Upper lobe of left lung (tissue), 4 donors: Measurements from ENCODE around the gene DEFB113.

Experiments used
- EP300 ChIP-seq, 4 donors: sonication (generic); formaldehyde crosslinking; IDR thresholded peaks; one replicate each; pipeline ENCODE4 v1.5.1; 2017; ENCODE audit warnings: antibody characterized with exemption in 4 of 4, control low read depth in 2 of 4
- POLR2AphosphoS5 ChIP-seq, 2 donors: sonication (generic); formaldehyde crosslinking; IDR thresholded peaks; one replicate each; pipeline ENCODE4 v1.5.1; 2017; ENCODE audit warnings: antibody characterized with exemption in 2 of 2
- TF ChIP-seq, protein P1 (sequence below), 6 experiments: fragments of 450-650 bp in 4 of 6; fragments of 200-600 bp in 2 of 6; sonication (generic) in 2 of 6; IDR thresholded peaks; one replicate each; pipeline ENCODE4 v1.5.1; 2016 to 2019; ENCODE audit warnings: antibody characterized with exemption in 6 of 6

DNA sequence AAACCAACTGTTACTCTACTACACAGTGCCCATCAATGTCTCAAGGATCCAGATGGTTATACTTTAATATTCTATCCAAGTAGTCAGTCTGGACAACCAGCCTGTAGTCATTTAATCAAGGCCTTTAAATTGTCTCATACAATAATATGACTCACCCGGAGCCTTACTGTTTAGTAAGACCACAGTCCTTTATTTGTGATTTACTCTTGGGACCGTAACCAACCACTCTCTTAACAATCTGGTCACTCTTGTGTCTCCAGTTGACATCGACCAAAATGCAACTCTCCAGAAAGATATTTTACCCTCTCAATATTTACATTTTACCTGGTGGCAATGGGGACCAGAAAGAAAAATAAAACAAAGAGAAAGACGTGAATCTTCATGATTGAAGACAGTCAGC is 20.4 kb downstream of the DEFB113 start:
- TF ChIP-seq EP300 (IDR thresholded peaks at IDR 0.05): no peak
- no peak for TF ChIP-seq POLR2AphosphoS5 (IDR thresholded peaks at IDR 0.05)
- TF ChIP-seq, protein P1, sequence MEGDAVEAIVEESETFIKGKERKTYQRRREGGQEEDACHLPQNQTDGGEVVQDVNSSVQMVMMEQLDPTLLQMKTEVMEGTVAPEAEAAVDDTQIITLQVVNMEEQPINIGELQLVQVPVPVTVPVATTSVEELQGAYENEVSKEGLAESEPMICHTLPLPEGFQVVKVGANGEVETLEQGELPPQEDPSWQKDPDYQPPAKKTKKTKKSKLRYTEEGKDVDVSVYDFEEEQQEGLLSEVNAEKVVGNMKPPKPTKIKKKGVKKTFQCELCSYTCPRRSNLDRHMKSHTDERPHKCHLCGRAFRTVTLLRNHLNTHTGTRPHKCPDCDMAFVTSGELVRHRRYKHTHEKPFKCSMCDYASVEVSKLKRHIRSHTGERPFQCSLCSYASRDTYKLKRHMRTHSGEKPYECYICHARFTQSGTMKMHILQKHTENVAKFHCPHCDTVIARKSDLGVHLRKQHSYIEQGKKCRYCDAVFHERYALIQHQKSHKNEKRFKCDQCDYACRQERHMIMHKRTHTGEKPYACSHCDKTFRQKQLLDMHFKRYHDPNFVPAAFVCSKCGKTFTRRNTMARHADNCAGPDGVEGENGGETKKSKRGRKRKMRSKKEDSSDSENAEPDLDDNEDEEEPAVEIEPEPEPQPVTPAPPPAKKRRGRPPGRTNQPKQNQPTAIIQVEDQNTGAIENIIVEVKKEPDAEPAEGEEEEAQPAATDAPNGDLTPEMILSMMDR (IDR thresholded peaks at IDR 0.05): no peak
